Endothelial cell of umbilical vein (primary cell): Measurements from ENCODE around the gene MARCOL. TPM values are rescaled to one million over a fixed set of nuclear protein-coding genes. Genes with fewer than 3 reads are reported as not detected.

Source experiments
- BruUV-seq: library from RNA; stranded (reverse); fragments of 400-500 nt; replicated peaks from 2 replicates; lab custom pipeline; 2021; lab: Mats Ljungman, UMichigan
- CTCF ChIA-PET: fragments of 300-600, 350-600 bp; sonication (Branson Sonifier 250); formaldehyde crosslinking; loops from one replicate; lab custom pipeline; 2021; ENCODE audit warnings: antibody characterized with exemption, inconsistent platforms; lab: Charles Lee
- POLR2A ChIA-PET: fragments of 300-600, 350-600 bp; sonication (Branson Sonifier 250); formaldehyde crosslinking; loops from one replicate; lab custom pipeline; 2021; ENCODE audit warnings: antibody characterized with exemption, inconsistent platforms; lab: Charles Lee
- DNase-seq: peaks from one replicate; pipeline ENCODE4 v3.0.0-alpha.2; 2011; ENCODE audit warnings: low read depth, low spot score
- FAIRE-seq: peaks from 2 replicates; lab custom pipeline; 2011; peaks lifted over from hg19 to GRCh38; lab: Jason Lieb, UNC
- H2AFZ ChIP-seq: 2 replicates; pipeline ENCODE4 v1.6.0; 2012; ENCODE audit warnings: low read depth, low read length, control low read depth, inconsistent platforms
- H3K27ac ChIP-seq: 2 replicates; pipeline ENCODE4 v1.5.1; 2011; ENCODE audit warnings: low read depth, mild to moderate bottlenecking, control low read depth, low read length, moderate library complexity; ENCODE audit not compliant: insufficient read depth
- H3K27me3 ChIP-seq, 2 experiments: 2 replicates each; pipeline versions ENCODE4 v1.6.0 to v1.6.1; 2011; ENCODE audit warnings: low read length in 2 of 2, mixed read lengths in 1 of 2; ENCODE audit not compliant: control insufficient read depth in 2 of 2, insufficient read depth in 2 of 2
- H3K36me3 ChIP-seq, 2 experiments: 2 replicates in 1 of 2; 3 replicates in 1 of 2; pipeline ENCODE4 v1.5.1; 2011; ENCODE audit warnings: low read length in 2 of 2, mild to moderate bottlenecking in 1 of 2, moderate library complexity in 1 of 2; ENCODE audit not compliant: control insufficient read depth in 2 of 2, insufficient read depth in 2 of 2; ENCODE audit errors: extremely low read depth in 1 of 2
- H3K4me1 ChIP-seq: 3 replicates; pipeline ENCODE4 v1.5.1; 2011; ENCODE audit warnings: mild to moderate bottlenecking, low read length; ENCODE audit not compliant: control insufficient read depth, insufficient read depth; ENCODE audit errors: extremely low read depth
- H3K4me2 ChIP-seq: 2 replicates; pipeline ENCODE4 v1.6.1; 2011; ENCODE audit warnings: low read length, control low read depth, mixed read lengths; ENCODE audit not compliant: insufficient read depth
- H3K4me3 ChIP-seq, 3 experiments: fragments of 200-600 bp in 1 of 3; sonication (generic), shearing (Covaris generic) in 1 of 3; replicated peaks in 1 of 3; 2 replicates each; pipeline ENCODE4 v1.5.1; 2011 to 2016; ENCODE audit warnings: control low read depth in 3 of 3, low read length in 3 of 3, mild to moderate bottlenecking in 2 of 3, inconsistent platforms in 1 of 3, low read depth in 1 of 3, moderate library complexity in 1 of 3; ENCODE audit not compliant: insufficient read depth in 1 of 3
- H3K79me2 ChIP-seq: 2 replicates; pipeline ENCODE4 v1.6.0; 2012; ENCODE audit warnings: low read length, inconsistent platforms; ENCODE audit not compliant: control insufficient read depth, insufficient read depth
- H3K9ac ChIP-seq: replicated peaks from 2 replicates; pipeline ENCODE3; 2011; ENCODE audit warnings: low read length, control low read depth; ENCODE audit not compliant: insufficient read depth; ENCODE audit errors: extremely low read depth
- H3K9me1 ChIP-seq: replicated peaks from 3 replicates; pipeline ENCODE4 v1.6.0; 2011; ENCODE audit warnings: mild to moderate bottlenecking, low read length; ENCODE audit not compliant: control insufficient read depth, insufficient read depth; ENCODE audit errors: extremely low read depth
- H3K9me3 ChIP-seq: replicated peaks from 2 replicates; pipeline ENCODE4 v1.5.1; 2012; ENCODE audit warnings: low read length, inconsistent platforms; ENCODE audit not compliant: control insufficient read depth, insufficient read depth
- H4K20me1 ChIP-seq: replicated peaks from 2 replicates; pipeline ENCODE3; 2011; ENCODE audit warnings: mild to moderate bottlenecking, low read length; ENCODE audit not compliant: control insufficient read depth, insufficient read depth; ENCODE audit errors: extremely low read depth
- CTCF ChIP-seq, 2 donors: IDR thresholded peaks; 1 replicate in 1 of 2; 2 replicates in 1 of 2; pipeline ENCODE4 v1.5.1; 2011; ENCODE audit warnings: low read length in 2 of 2, mild to moderate bottlenecking in 2 of 2, moderate library complexity in 2 of 2, control low read depth in 1 of 2, inconsistent platforms in 1 of 2, low read depth in 1 of 2; ENCODE audit not compliant: insufficient read depth in 1 of 2; ENCODE audit errors: extremely low read depth in 1 of 2
- EZH2 ChIP-seq: IDR thresholded peaks from 2 replicates; pipeline ENCODE4 v1.6.1; 2012; ENCODE audit warnings: borderline replicate concordance, low read depth, mild to moderate bottlenecking, moderate library complexity, low read length, inconsistent platforms; ENCODE audit not compliant: severe bottlenecking
- FOS ChIP-seq: IDR thresholded peaks from 2 replicates; pipeline ENCODE4 v1.6.1; 2011; ENCODE audit warnings: mild to moderate bottlenecking, low read length, moderate library complexity, borderline replicate concordance; ENCODE audit not compliant: insufficient read depth
- MAX ChIP-seq: IDR thresholded peaks from 2 replicates; pipeline ENCODE4 v1.6.1; 2011; ENCODE audit not compliant: insufficient read depth, insufficient read length
- MYC ChIP-seq: IDR thresholded peaks from one replicate; pipeline ENCODE4 v1.6.1; 2011; ENCODE audit warnings: mild to moderate bottlenecking, low read depth, low read length
- POLR2A ChIP-seq: IDR thresholded peaks from 2 replicates; pipeline ENCODE4 v1.6.1; 2012; ENCODE audit warnings: low read depth, mild to moderate bottlenecking, control low read depth, low read length
- dilution Hi-C: fragments of 300-500 bp; cut with MboI; formaldehyde crosslinking; loops from one replicate; pipeline ENCODE4 v1.15.0; 2019; ENCODE audit warnings: low sequenced_read_pairs; ENCODE audit not compliant: extremely low pct_ligation_motif_present
- intact Hi-C: fragments of 100-400 bp; cut with micrococcal nuclease; formaldehyde crosslinking; loops from one replicate; pipeline ENCODE4 v1.10.0; 2022
- polyA plus RNA-seq, 4 experiments: library from polyadenylated mRNA; depleted of rRNA in 3 of 4; stranded (reverse) in 3 of 4; unstranded in 1 of 4; fragments of >200 nt; gene quantifications; 2 replicates each; pipeline versions ENCODE4 v1.2.1 to v1.2.3, GENCODE V29; 2011 to 2012; ENCODE audit warnings: missing spikeins in 1 of 4
- total RNA-seq: library from RNA; stranded (reverse); gene quantifications from 2 replicates; pipeline ENCODE4 v1.2.3, GENCODE V29; 2021

MARCOL gene
- total and polyA plus RNA-seq, 2 donors (not counting 3 experiments of a cell fraction or from before 2014, with no cell fraction given), result not detected

- no peaks in the 10 kb centered on the region for H3K36me3 ChIP-seq
- TF ChIP-seq EZH2 (no peak), FOS (no peak), CTCF (IDR thresholded peaks at IDR 0.05; ENCODE audit: extremely low read depth in 1 of 2, insufficient read depth in 1 of 2, low read depth in 1 of 2, low read length in 2 of 2) (no peak), MAX (no peak), POLR2A (no peak), MYC (no peak)
- no peak overlapping the region for H3K27ac ChIP-seq
- intact Hi-C loops (no loop called here), dilution Hi-C loops (no loop called here)
- no peak overlapping the region for H3K4me2 ChIP-seq
- H2AFZ ChIP-seq, result no peak overlapping the region
- H3K4me1 ChIP-seq, result no peaks in the 10 kb centered on the region
- FAIRE-seq (no peak), DNase-seq (no peak)
- H3K9me3 ChIP-seq, result no peaks in the 10 kb centered on the region
- BruUV-seq, result no TSS peak
- no peaks in the 10 kb centered on the region for H4K20me1 ChIP-seq
- no peaks in the 10 kb centered on the region for H3K9me1 ChIP-seq
- no peaks in the 10 kb centered on the region for H3K27me3 ChIP-seq
- no peak overlapping the region for H3K4me3 ChIP-seq
- ChIA-PET POLR2A (no interaction called here), CTCF (interaction anchor here (1.4 kb wide), 1 partner anchor 13 kb away, joined by 3 read pairs; no protein-coding TSS in a partner anchor)
- H3K79me2 ChIP-seq, result no peaks in the 10 kb centered on the region
- no peak overlapping the region for H3K9ac ChIP-seq
These were observed 8.1 kb upstream of the MARCOL start for GRCh38 chr5:148230240-148230639.
